D341Med (cell line): Measurements from ENCODE around the gene RBM4B.

Source experiments
- DNase-seq: peaks from one replicate; pipeline ENCODE4 v3.0.0; 2012; ENCODE audit warnings: low spot score

The RBM4B gene

GRCh38 chr11:66686801-66687750 lies 9.4 kb upstream of the RBM4B start:
- peak; percentile 15 for DNase-seq

GRCh38 chr11:66686100-66686785 lies 8.6 kb upstream of the RBM4B start:
- no peak for DNase-seq

GRCh38 chr11:66685276-66686099 lies 7.8 kb upstream of the RBM4B start:
- no peak for DNase-seq

GRCh38 chr11:66684635-66685034 lies 6.9 kb upstream of the RBM4B start:
- DNase-seq = no peak

GRCh38 chr11:66683877-66684276 lies 6.2 kb upstream of the RBM4B start:
- DNase-seq = no peak

- no peak for DNase-seq
Observed at GRCh38 chr11:66680966-66681645, 3.4 kb upstream of the RBM4B start.

- no peak for DNase-seq
Observed at GRCh38 chr11:66676931-66677598, 622 bp downstream of the RBM4B start.

GRCh38 chr11:66676282-66676919 lies 1.3 kb downstream of the RBM4B start:
- no peak for DNase-seq

GRCh38 chr11:66674964-66675602 lies 2.6 kb downstream of the RBM4B start:
- DNase-seq = no peak

- no peak for DNase-seq
Observed at GRCh38 chr11:66670816-66671215, 6.9 kb downstream of the RBM4B start.

GRCh38 chr11:66665369-66665768 lies 12.3 kb downstream of the RBM4B start:
- no peak for DNase-seq

GRCh38 chr11:66663741-66664296 lies 13.9 kb downstream of the RBM4B start:
- no peak for DNase-seq

- DNase-seq = no peak
Observed at GRCh38 chr11:66659763-66660162, 17.9 kb downstream of the RBM4B start.

GRCh38 chr11:66653123-66653522 lies 24.6 kb downstream of the RBM4B start:
- no peak for DNase-seq

- DNase-seq = no peak
Observed at GRCh38 chr11:66652651-66653050, 25.0 kb downstream of the RBM4B start.

GRCh38 chr11:66651016-66651415 lies 26.7 kb downstream of the RBM4B start:
- DNase-seq = no peak

- DNase-seq = no peak
Observed at GRCh38 chr11:66649903-66650302, 27.8 kb downstream of the RBM4B start.

GRCh38 chr11:66646828-66647227 lies 30.9 kb downstream of the RBM4B start:
- no peak for DNase-seq

GRCh38 chr11:66643745-66644437 lies 33.8 kb downstream of the RBM4B start:
- DNase-seq = no peak
